ENCODE data around the gene OR10S1.
"Not testable (repeated sequence)": the region's sequence is repeated elsewhere in the genome, so short reads cannot be mapped to it uniquely, and the experiment has no call there.

The OR10S1 gene, protein sequence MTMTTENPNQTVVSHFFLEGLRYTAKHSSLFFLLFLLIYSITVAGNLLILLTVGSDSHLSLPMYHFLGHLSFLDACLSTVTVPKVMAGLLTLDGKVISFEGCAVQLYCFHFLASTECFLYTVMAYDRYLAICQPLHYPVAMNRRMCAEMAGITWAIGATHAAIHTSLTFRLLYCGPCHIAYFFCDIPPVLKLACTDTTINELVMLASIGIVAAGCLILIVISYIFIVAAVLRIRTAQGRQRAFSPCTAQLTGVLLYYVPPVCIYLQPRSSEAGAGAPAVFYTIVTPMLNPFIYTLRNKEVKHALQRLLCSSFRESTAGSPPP
- long read RNA-seq: 0 reads

DNA sequence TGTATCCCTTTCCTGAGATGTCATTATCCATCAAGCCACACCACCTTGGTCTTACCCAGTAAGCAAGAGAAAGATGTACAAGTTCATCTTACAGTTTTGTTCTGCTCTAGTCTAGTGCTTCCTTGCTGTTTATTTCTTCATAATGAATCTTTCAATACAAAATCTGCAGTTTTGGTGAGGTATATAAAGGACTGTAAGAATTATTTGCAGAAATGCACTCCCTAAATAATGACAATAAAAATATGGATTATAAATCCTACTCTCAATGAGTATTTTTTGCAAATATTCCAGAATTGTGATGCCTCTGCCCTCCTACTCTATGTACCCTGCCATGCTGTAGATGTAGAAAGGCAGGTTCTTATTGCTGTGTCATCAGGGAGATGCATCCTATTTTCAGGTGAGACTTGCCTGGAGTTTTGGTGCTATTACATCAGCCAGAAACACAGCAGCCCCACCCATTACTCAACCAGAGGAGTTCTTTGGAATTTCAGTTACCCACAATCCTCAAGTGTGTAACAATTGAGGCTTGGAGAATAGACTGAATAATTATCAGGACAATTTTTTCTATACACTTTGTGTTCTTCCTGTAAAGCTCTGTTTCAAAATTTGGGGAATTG, at the start of gene OR10S1:
Gene OR10S1 (minus strand): TSS at position 51 of the 617 bp plus-strand sequence. CDS start 117 bp downstream, outside the sequence.
- H3K27me3 ChIP-seq (ENCODE audit: insufficient read depth, poor library complexity, severe bottlenecking): peaks cover 3% of the 10 kb centered on the region
- H3K4me3 ChIP-seq (replicated peaks; ENCODE audit: insufficient read depth, low read length): no peak within 1 kb of the TSS
- no peak within 1 kb of the TSS for H3K27ac ChIP-seq (replicated peaks)
- TF ChIP-seq, protein P1, sequence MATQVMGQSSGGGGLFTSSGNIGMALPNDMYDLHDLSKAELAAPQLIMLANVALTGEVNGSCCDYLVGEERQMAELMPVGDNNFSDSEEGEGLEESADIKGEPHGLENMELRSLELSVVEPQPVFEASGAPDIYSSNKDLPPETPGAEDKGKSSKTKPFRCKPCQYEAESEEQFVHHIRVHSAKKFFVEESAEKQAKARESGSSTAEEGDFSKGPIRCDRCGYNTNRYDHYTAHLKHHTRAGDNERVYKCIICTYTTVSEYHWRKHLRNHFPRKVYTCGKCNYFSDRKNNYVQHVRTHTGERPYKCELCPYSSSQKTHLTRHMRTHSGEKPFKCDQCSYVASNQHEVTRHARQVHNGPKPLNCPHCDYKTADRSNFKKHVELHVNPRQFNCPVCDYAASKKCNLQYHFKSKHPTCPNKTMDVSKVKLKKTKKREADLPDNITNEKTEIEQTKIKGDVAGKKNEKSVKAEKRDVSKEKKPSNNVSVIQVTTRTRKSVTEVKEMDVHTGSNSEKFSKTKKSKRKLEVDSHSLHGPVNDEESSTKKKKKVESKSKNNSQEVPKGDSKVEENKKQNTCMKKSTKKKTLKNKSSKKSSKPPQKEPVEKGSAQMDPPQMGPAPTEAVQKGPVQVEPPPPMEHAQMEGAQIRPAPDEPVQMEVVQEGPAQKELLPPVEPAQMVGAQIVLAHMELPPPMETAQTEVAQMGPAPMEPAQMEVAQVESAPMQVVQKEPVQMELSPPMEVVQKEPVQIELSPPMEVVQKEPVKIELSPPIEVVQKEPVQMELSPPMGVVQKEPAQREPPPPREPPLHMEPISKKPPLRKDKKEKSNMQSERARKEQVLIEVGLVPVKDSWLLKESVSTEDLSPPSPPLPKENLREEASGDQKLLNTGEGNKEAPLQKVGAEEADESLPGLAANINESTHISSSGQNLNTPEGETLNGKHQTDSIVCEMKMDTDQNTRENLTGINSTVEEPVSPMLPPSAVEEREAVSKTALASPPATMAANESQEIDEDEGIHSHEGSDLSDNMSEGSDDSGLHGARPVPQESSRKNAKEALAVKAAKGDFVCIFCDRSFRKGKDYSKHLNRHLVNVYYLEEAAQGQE (IDR thresholded peaks at IDR 0.05; ENCODE audit: insufficient replicate concordance, low read depth): no peak
- TF ChIP-seq POLR2AphosphoS5 (IDR thresholded peaks at IDR 0.05; ENCODE audit: low read depth): no peak
- TF ChIP-seq GABPA (IDR thresholded peaks at IDR 0.05; ENCODE audit: low read depth): no peak
- TF ChIP-seq SPI1 (IDR thresholded peaks at IDR 0.05; ENCODE audit: borderline replicate concordance, low read depth): no peak
- TF ChIP-seq, protein P2, sequence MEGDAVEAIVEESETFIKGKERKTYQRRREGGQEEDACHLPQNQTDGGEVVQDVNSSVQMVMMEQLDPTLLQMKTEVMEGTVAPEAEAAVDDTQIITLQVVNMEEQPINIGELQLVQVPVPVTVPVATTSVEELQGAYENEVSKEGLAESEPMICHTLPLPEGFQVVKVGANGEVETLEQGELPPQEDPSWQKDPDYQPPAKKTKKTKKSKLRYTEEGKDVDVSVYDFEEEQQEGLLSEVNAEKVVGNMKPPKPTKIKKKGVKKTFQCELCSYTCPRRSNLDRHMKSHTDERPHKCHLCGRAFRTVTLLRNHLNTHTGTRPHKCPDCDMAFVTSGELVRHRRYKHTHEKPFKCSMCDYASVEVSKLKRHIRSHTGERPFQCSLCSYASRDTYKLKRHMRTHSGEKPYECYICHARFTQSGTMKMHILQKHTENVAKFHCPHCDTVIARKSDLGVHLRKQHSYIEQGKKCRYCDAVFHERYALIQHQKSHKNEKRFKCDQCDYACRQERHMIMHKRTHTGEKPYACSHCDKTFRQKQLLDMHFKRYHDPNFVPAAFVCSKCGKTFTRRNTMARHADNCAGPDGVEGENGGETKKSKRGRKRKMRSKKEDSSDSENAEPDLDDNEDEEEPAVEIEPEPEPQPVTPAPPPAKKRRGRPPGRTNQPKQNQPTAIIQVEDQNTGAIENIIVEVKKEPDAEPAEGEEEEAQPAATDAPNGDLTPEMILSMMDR (IDR thresholded peaks at IDR 0.05; ENCODE audit: insufficient read depth, low read length): no peak
- DNase-seq (ENCODE audit: low read depth in 1 of 2, low spot score in 1 of 2): no peak

DNA sequence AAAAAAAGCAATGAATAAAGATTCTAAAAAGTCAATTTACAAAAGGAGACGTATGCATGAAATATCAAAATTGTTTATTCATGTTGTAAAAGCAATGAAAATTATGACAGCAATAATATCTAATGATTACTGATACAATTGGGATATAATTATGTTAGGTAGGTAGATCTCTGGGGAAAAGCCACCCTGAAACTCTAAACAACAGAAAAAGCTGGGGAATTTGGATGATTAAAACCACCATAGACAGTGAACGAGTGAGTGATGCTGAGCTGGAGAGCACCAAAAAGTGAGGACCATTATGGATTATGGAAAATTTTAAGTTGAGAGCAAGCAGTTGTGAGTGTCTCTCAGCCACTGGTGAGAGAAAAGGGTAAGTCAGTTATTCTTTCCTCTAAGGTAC, 48.9 kb upstream of the OR10S1 start, which contains the start of gene OR10G8:
Gene OR10G8 (plus strand): TSS at position 301 of the 400 bp plus-strand sequence. CDS start 2,825 bp downstream, outside the sequence.
- Histone ChIP-seq H3K4me3 (replicated peaks; ENCODE audit: insufficient read depth, low read length) (no peak within 1 kb of the TSS), H3K27me3 (ENCODE audit: insufficient read depth, poor library complexity, severe bottlenecking) (peaks cover 2% of the 10 kb centered on the region), H3K27ac (replicated peaks) (no peak within 1 kb of the TSS)
- TF ChIP-seq, protein P2 (IDR thresholded peaks at IDR 0.05; ENCODE audit: insufficient read depth, low read length): no peak
- no peak for TF ChIP-seq GABPA (IDR thresholded peaks at IDR 0.05; ENCODE audit: low read depth)
- TF ChIP-seq, protein P1 (IDR thresholded peaks at IDR 0.05; ENCODE audit: insufficient replicate concordance, low read depth): no peak
- no peak for TF ChIP-seq SPI1 (IDR thresholded peaks at IDR 0.05; ENCODE audit: borderline replicate concordance, low read depth)
- no peak for TF ChIP-seq POLR2AphosphoS5 (IDR thresholded peaks at IDR 0.05; ENCODE audit: low read depth)
- DNase-seq (ENCODE audit: low read depth in 1 of 2, low spot score in 1 of 2): no peak

DNA sequence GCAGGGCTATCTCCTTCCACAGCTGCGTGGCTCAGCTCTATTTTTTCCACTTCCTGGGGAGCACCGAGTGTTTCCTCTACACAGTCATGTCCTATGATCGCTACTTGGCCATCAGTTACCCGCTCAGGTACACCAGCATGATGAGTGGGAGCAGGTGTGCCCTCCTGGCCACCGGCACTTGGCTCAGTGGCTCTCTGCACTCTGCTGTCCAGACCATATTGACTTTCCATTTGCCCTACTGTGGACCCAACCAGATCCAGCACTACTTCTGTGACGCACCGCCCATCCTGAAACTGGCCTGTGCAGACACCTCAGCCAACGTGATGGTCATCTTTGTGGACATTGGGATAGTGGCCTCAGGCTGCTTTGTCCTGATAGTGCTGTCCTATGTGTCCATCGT, 38.3 kb upstream of the OR10S1 start:
- not testable (repeated sequence) for H3K27me3 ChIP-seq (ENCODE audit: insufficient read depth, poor library complexity, severe bottlenecking); H3K4me3 ChIP-seq (replicated peaks; ENCODE audit: insufficient read depth, low read length); DNase-seq (ENCODE audit: low read depth in 1 of 2, low spot score in 1 of 2); H3K27ac ChIP-seq (replicated peaks)

DNA sequence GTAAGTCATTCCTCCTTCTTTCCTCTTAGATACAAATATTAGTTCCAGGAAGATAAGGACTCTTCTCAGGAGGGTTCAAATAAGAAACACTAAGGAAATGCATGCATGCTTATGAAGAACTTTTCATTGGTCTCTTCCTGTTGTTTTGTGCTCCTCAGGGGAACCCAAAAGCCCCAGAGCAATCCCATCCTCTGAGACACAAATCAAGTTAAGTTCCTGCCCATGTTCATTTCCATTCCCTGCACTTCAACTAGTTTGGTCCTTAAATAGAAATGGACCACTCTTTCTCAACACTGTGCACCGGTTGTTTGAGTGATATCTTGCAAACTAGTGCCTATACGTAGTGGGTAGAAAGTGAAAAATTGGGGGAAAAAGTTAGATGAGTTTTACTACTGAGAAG, 35.1 kb upstream of the OR10S1 start, which contains the start of gene OR10G4:
Gene OR10G4 (plus strand): TSS at position 301 of the 400 bp plus-strand sequence. CDS start 2,578 bp downstream, outside the sequence.
- Histone ChIP-seq H3K4me3 (replicated peaks; ENCODE audit: insufficient read depth, low read length) (no peak within 1 kb of the TSS), H3K27me3 (ENCODE audit: insufficient read depth, poor library complexity, severe bottlenecking) (peaks cover 4% of the 10 kb centered on the region), H3K27ac (replicated peaks) (no peak within 1 kb of the TSS)
- DNase-seq (ENCODE audit: low read depth in 1 of 2, low spot score in 1 of 2): no peak
- TF ChIP-seq, protein P1 (IDR thresholded peaks at IDR 0.05; ENCODE audit: insufficient replicate concordance, low read depth): no peak
- no peak for TF ChIP-seq GABPA (IDR thresholded peaks at IDR 0.05; ENCODE audit: low read depth)
- no peak for TF ChIP-seq POLR2AphosphoS5 (IDR thresholded peaks at IDR 0.05; ENCODE audit: low read depth)
- TF ChIP-seq, protein P2 (IDR thresholded peaks at IDR 0.05; ENCODE audit: insufficient read depth, low read length): no peak
- TF ChIP-seq SPI1 (IDR thresholded peaks at IDR 0.05; ENCODE audit: borderline replicate concordance, low read depth): no peak

Measured in HL-60 (cell line).